Omental fat pad (tissue), 4 donors: Measurements from ENCODE around the gene ACAP1. TPM values are rescaled to one million over a fixed set of nuclear protein-coding genes. Genes with fewer than 3 reads are reported as not detected.

ENCODE experiments used
- ATAC-seq: fragments of 150-250 bp; one replicate; pipeline ENCODE4 v1.9.1; 2016; ENCODE audit warnings: mild to moderate bottlenecking, moderate library complexity; ENCODE audit not compliant: low FRiP score
- DNase-seq: peaks from one replicate; pipeline ENCODE4 v3.0.0-alpha.2; 2019; ENCODE audit warnings: low spot score
- CTCF ChIP-seq, 3 donors: fragments of 450-650 bp; IDR thresholded peaks; one replicate each; pipeline ENCODE4 v1.5.1; 2016 to 2017; ENCODE audit warnings: antibody characterized with exemption in 3 of 3, mild to moderate bottlenecking in 3 of 3, moderate library complexity in 2 of 3
- total RNA-seq, 4 donors: library from RNA; depleted of rRNA; stranded (reverse); fragments of >200 nt; gene quantifications; one replicate each; pipeline ENCODE4 v1.1.0, GENCODE V29; 2016

The ACAP1 gene
- total RNA-seq, 4 donors from 2014 or later, result 3.3 to 13.1 (median 8.1) TPM

- TF ChIP-seq CTCF (IDR thresholded peaks at IDR 0.05), result no peak
- peak; percentile 70 for ATAC-seq
- DNase-seq, result no peak
Observed at GRCh38 chr17:7293159-7293558, 43.2 kb upstream of the ACAP1 start.

GRCh38 chr17:7293816-7294613 is 42.3 kb upstream of the ACAP1 start:
- TF ChIP-seq CTCF (IDR thresholded peaks at IDR 0.05), result no peak
- peak; percentile 1 for ATAC-seq
- DNase-seq, result no peak

GRCh38 chr17:7294614-7295153 is 41.6 kb upstream of the ACAP1 start, which contains the start of gene YBX2:
TSS of gene YBX2 (minus strand) at chr17:7294639. CDS start at chr17:7294500, 139 bp downstream.
- no peak for TF ChIP-seq CTCF (IDR thresholded peaks at IDR 0.05)
- ATAC-seq, result peak; percentile 36
- DNase-seq, result peak; percentile 37

GRCh38 chr17:7295230-7296180 is 40.8 kb upstream of the ACAP1 start:
- no peak for DNase-seq
- no peak for TF ChIP-seq CTCF (IDR thresholded peaks at IDR 0.05)
- ATAC-seq, result no peak

- peak; percentile 73 for ATAC-seq
- peak in 2 of 3 donors; percentile 54 to 95 for TF ChIP-seq CTCF (IDR thresholded peaks at IDR 0.05)
Observed at GRCh38 chr17:7296189-7296861, 40.0 kb upstream of the ACAP1 start.

GRCh38 chr17:7304179-7304578 is 32.1 kb upstream of the ACAP1 start:
- DNase-seq (no peak), ATAC-seq (no peak)
- TF ChIP-seq CTCF (IDR thresholded peaks at IDR 0.05), result no peak

More at GRCh38 chr17:7296189-7296861, 40.0 kb upstream of the ACAP1 start:
- no peak for DNase-seq
